ENCODE data around the gene RETSAT. TPM values are rescaled to one million over a fixed set of nuclear protein-coding genes. Genes with fewer than 3 reads are reported as not detected.

Gene RETSAT
- total RNA-seq, 1 donor from 2014 or later, result 33.2 TPM

DNA sequence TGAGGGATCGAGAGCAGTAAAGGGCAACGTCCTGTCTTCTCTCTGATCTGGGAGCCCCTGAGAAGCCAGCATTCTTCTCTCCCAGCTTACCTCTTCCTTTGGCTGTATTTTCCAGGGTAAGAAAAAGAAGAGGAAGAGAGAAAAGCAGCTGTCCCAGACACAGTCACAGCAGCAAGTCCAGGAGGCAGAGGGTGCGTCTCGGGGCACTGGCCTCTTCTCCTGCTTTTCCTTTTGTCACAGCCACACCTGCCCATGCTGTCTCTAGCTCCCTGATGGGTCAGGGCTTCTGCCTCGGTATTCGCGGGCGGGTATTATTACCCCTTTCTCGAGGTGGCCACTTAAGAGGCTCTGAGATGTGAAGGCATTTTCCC lies 46.8 kb downstream of the RETSAT start:
- no peak for DNase-seq

DNA sequence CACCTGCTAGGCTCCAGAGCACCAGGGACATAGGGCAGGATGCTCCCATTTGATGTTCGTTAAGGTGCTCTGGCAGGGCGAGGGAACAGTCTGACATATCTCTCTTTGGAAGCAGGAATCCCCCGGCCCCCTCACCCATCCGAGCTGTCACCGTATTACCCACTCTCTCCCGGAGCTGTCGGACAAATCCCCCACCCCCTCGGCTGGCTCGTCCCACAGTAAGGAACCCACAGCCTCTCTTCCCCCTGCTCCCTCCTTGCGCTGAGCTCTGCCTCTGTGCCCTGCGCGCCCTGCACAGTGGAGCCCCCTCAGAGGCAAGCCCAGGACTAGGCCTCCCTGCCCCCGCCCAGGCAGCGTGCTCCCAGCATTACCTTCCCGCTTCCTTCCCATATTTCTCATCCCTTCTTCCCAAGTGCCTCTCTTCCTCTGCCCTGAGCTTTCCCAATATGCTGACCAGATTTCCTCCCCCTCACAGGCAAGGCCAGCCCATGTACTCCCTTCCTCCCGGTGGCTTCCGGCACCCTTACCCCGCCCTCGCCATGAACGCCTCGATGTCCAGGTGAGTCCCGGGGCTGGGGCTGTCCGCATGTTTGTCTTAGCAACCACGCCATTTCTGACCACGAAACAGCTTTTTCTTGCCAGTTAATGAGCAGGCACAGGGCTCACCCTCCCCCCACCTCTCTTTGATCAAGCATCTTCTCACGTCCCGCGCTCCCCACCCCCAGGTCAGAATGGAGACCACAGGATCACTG lies 50.4 kb downstream of the RETSAT start:
- no peak for DNase-seq

DNA sequence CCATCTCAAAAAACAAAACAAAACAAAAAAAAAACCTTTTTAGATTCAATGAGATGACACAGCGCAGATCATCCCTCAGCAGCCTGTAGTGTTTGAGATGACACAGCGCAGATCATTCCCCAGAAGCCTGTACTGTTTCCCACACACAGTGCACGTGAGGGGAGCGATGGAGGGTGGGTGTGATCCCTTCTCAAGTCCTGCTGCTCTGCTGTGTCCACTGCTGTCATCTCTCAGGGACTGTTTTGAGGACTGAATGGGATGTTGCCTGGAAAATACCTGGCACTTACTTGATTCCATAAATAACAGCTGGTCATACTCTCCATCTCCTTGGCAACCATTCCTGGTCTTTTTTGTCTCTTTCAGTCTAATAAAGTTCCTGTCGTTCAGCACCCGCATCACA lies 52.2 kb downstream of the RETSAT start:
- no peak for DNase-seq

Small RNA genes lying within 50 kb of the gene (small RNA-seq; reads per million reads assigned to genes)
- gene AC062037.1 (ENCODE audit: low replicate concordance) (not detected), gene AC062037.2 (ENCODE audit: low replicate concordance) (not detected), gene RF00019 (ENCODE audit: low replicate concordance) (not detected), gene RN7SL113P (ENCODE audit: low replicate concordance) (not detected)

Other genes with a start within 250 kb of the RETSAT start
- 8.0 TPM for gene TCF7L1, start 221.1 kb downstream of the RETSAT start, total RNA-seq
- 48.3 TPM for gene TGOLN2, start 26.5 kb downstream of the RETSAT start, total RNA-seq
- gene ELMOD3, start 241 bp upstream of the RETSAT start, total RNA-seq, result 19.0 TPM
- gene CAPG, start 55.8 kb upstream of the RETSAT start, total RNA-seq, result 62.6 TPM
- not detected for gene SH2D6, start 64.2 kb upstream of the RETSAT start, total RNA-seq
- gene MAT2A, start 184.6 kb upstream of the RETSAT start, total RNA-seq, result 115 TPM
- 24.4 TPM for gene GGCX, start 207.0 kb upstream of the RETSAT start, total RNA-seq
- gene VAMP8, start 223.1 kb upstream of the RETSAT start, total RNA-seq, result 32.4 TPM
- 8.9 TPM for gene VAMP5, start 229.9 kb upstream of the RETSAT start, total RNA-seq
- 57.6 TPM for gene RNF181, start 241.2 kb upstream of the RETSAT start, total RNA-seq
- 3.3 TPM for gene TMEM150A, start 248.2 kb upstream of the RETSAT start, total RNA-seq